Measurements from ENCODE around the gene MORN4.
"Not testable (repeated sequence)": the region's sequence is repeated elsewhere in the genome, so short reads cannot be mapped to it uniquely, and the experiment has no call there.

Gene MORN4

GRCh38 chr10:97596101-97597082 lies 36.9 kb downstream of the MORN4 start:
- DNase-seq, result no peak

- no peak for DNase-seq
Measured at GRCh38 chr10:97593421-97593820, 39.9 kb downstream of the MORN4 start.

- no peak for DNase-seq
Measured at GRCh38 chr10:97590748-97591495, 42.4 kb downstream of the MORN4 start.

GRCh38 chr10:97590082-97590747 lies 43.1 kb downstream of the MORN4 start:
- DNase-seq, result no peak

- DNase-seq, result no peak
Measured at GRCh38 chr10:97589479-97589878, 43.8 kb downstream of the MORN4 start, which contains the start of gene C10orf62. C10orf62 (plus strand) TSS chr10:97589721; CDS start chr10:97589898, 177 bp downstream.

- no peak for DNase-seq
Measured at GRCh38 chr10:97587183-97587582, 46.1 kb downstream of the MORN4 start.

GRCh38 chr10:97585439-97585811 lies 47.9 kb downstream of the MORN4 start:
- no peak for DNase-seq

GRCh38 chr10:97584798-97585438 lies 48.4 kb downstream of the MORN4 start:
- no peak for DNase-seq

- DNase-seq, result no peak
Measured at GRCh38 chr10:97584060-97584797, 49.1 kb downstream of the MORN4 start, which contains the start of gene HOGA1. HOGA1 (plus strand) TSS chr10:97584389; CDS start chr10:97584704, 315 bp downstream.

GRCh38 chr10:97583476-97583875 lies 49.8 kb downstream of the MORN4 start:
- DNase-seq, result no peak

- no peak for DNase-seq
Measured at GRCh38 chr10:97582169-97582568, 51.1 kb downstream of the MORN4 start.

GRCh38 chr10:97580421-97581367 lies 52.6 kb downstream of the MORN4 start:
- DNase-seq, result no peak

- DNase-seq, result no peak
Measured at GRCh38 chr10:97578171-97578844, 55.0 kb downstream of the MORN4 start.

GRCh38 chr10:97577701-97578100 lies 55.6 kb downstream of the MORN4 start:
- DNase-seq, result no peak

GRCh38 chr10:97576487-97576886 lies 56.8 kb downstream of the MORN4 start:
- DNase-seq, result not testable (repeated sequence)

- no peak for DNase-seq
Measured at GRCh38 chr10:97575127-97575668, 58.1 kb downstream of the MORN4 start.

- peak; percentile 56 for DNase-seq
Measured at GRCh38 chr10:97574374-97575126, 58.8 kb downstream of the MORN4 start.

- DNase-seq, result no peak
Measured at GRCh38 chr10:97573672-97574071, 59.6 kb downstream of the MORN4 start.

GRCh38 chr10:97573021-97573420 lies 60.3 kb downstream of the MORN4 start:
- DNase-seq, result no peak
